HG02588 (cell line): ENCODE measurements around the gene RAB42.

Experiments
- ATAC-seq: cut with Tn5 transposase; IDR thresholded peaks from one replicate; pipeline ENCODE4 v1.9.1; 2021; ENCODE audit warnings: mild to moderate bottlenecking, moderate library complexity; ENCODE audit not compliant: unreplicated experiment

RAB42 gene

DNA sequence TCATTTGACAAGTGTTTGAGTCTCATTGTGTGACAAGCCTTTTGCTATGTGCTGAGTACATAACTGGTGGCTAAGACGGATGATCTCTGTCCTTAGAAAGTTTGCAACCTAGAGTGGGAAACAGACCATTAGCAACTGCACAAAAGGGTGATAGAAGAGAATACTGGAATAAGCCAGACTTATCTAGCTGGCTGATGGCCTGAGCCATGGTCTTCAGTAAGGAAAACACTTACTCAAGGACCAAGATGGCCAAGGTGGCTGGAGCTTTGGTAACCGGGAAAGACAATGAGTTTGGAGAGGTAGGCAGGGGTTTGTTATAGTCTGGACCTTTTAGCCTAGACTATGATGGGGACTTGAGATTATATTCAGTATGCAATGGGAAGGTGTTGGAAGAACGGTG lies 52.4 kb downstream of the RAB42 start:
- ATAC-seq, result no peak
